Measurements from ENCODE around the gene SARNP. TPM values are rescaled to one million over a fixed set of nuclear protein-coding genes. Genes with fewer than 3 reads are reported as not detected.
A peak's percentile ranks its signal among the peaks of the same experiment; 100 is the strongest.

Gene SARNP
- total RNA-seq, 2 experiments from 2014 or later, result 100 to 101 TPM

GRCh38 chr12:55737581-55738122 is 79.9 kb downstream of the SARNP start:
- peak overlapping the region; percentile 75 for H3K4me3 Mint-ChIP-seq

GRCh38 chr12:55736780-55737580 is 80.5 kb downstream of the SARNP start:
- peak overlapping the region; percentile 60 for H3K27ac Mint-ChIP-seq
- CTCF ChIA-PET, result interaction anchor here (0.6 to 4.6 kb wide), 29 partner anchors 7 to 548 kb away, joined by 3 to 36 read pairs (median 7); partner anchors contain the start of genes BLOC1S1, CD63, DNAJC14 and ITGA7
- no peaks in the 10 kb centered on the region for H3K36me3 Mint-ChIP-seq (ENCODE audit: low read depth)
- no peaks in the 10 kb centered on the region for H3K27me3 Mint-ChIP-seq (ENCODE audit: low read depth)
- peaks cover 18% of the 10 kb centered on the region for H3K4me1 Mint-ChIP-seq (ENCODE audit: low read depth)
- no peaks in the 10 kb centered on the region for H3K9me3 Mint-ChIP-seq
- intact Hi-C loops (cut with micrococcal nuclease), result loop anchor here (1.0 to 10.0 kb wide), 5 partner anchors 13 to 548 kb away; partner anchors contain the start of gene SMARCC2
- H3K4me3 Mint-ChIP-seq, result peak overlapping the region; percentile 25
- DNase-seq, result peak; percentile 84

More at GRCh38 chr12:55737581-55738122, 79.9 kb downstream of the SARNP start:
- intact Hi-C loops (cut with micrococcal nuclease), result loop anchor here (1.0 to 10.0 kb wide), 16 partner anchors 8 to 548 kb away; partner anchors contain the start of genes BLOC1S1, CD63, NABP2 and PA2G4
- Mint-ChIP-seq H3K27me3 (ENCODE audit: low read depth) (no peaks in the 10 kb centered on the region), H3K4me1 (ENCODE audit: low read depth) (peaks cover 21% of the 10 kb centered on the region), H3K9me3 (no peaks in the 10 kb centered on the region), H3K36me3 (ENCODE audit: low read depth) (no peaks in the 10 kb centered on the region), H3K27ac (peak overlapping the region; percentile 82)
- CTCF ChIA-PET, result interaction anchor here (0.6 to 4.6 kb wide), 57 partner anchors 8 to 549 kb away, joined by 3 to 36 read pairs (median 5); partner anchors contain the start of genes BLOC1S1, CD63, DNAJC14 and ITGA7
- no peak for DNase-seq

GRCh38 chr12:55736076-55736475 is 81.4 kb downstream of the SARNP start:
- H3K4me1 Mint-ChIP-seq (ENCODE audit: low read depth), result peaks cover 18% of the 10 kb centered on the region
- no peak overlapping the region for H3K27ac Mint-ChIP-seq
- H3K9me3 Mint-ChIP-seq, result no peaks in the 10 kb centered on the region
- CTCF ChIA-PET, result interaction anchor here (0.9 to 3.4 kb wide), 3 partner anchors 11 to 239 kb away, joined by 3 to 11 read pairs (median 10); partner anchors contain the start of gene ITGA7
- intact Hi-C loops (cut with micrococcal nuclease), result loop anchor here (10.0 kb wide), 1 partner anchor 449 kb away; the partner anchor contains the start of gene SMARCC2
- no peak overlapping the region for H3K4me3 Mint-ChIP-seq
- H3K27me3 Mint-ChIP-seq (ENCODE audit: low read depth), result no peaks in the 10 kb centered on the region
- no peaks in the 10 kb centered on the region for H3K36me3 Mint-ChIP-seq (ENCODE audit: low read depth)
- DNase-seq, result no peak

- intact Hi-C loops (cut with micrococcal nuclease), result loop anchor here (10.0 kb wide), 1 partner anchor 450 kb away; the partner anchor contains the start of gene SMARCC2
Measured at GRCh38 chr12:55734595-55734994, 82.9 kb downstream of the SARNP start.

GRCh38 chr12:55733858-55734257 is 83.7 kb downstream of the SARNP start:
- CTCF ChIA-PET, result interaction anchor here (0.6 to 3.4 kb wide), 3 partner anchors 9 to 336 kb away, joined by 3 to 11 read pairs (median 3); no protein-coding TSS in a partner anchor
- Mint-ChIP-seq H3K27ac (no peak overlapping the region), H3K27me3 (ENCODE audit: low read depth) (no peaks in the 10 kb centered on the region), H3K36me3 (ENCODE audit: low read depth) (no peaks in the 10 kb centered on the region), H3K9me3 (no peaks in the 10 kb centered on the region), H3K4me1 (ENCODE audit: low read depth) (peaks cover 29% of the 10 kb centered on the region), H3K4me3 (no peak overlapping the region)
- intact Hi-C loops (cut with micrococcal nuclease), result loop anchor here (10.0 kb wide), 1 partner anchor 451 kb away; the partner anchor contains the start of gene SMARCC2
- no peak for DNase-seq

More at GRCh38 chr12:55734595-55734994, 82.9 kb downstream of the SARNP start:
- Mint-ChIP-seq H3K4me1 (ENCODE audit: low read depth) (peaks cover 27% of the 10 kb centered on the region), H3K36me3 (ENCODE audit: low read depth) (no peaks in the 10 kb centered on the region), H3K27ac (no peak overlapping the region), H3K27me3 (ENCODE audit: low read depth) (no peaks in the 10 kb centered on the region), H3K9me3 (no peaks in the 10 kb centered on the region), H3K4me3 (no peak overlapping the region)
- CTCF ChIA-PET, result interaction anchor here (0.5 to 3.4 kb wide), 6 partner anchors 10 to 335 kb away, joined by 3 to 11 read pairs (median 4); no protein-coding TSS in a partner anchor
- DNase-seq, result no peak

- H3K4me1 Mint-ChIP-seq (ENCODE audit: low read depth), result peaks cover 26% of the 10 kb centered on the region
- no peak for DNase-seq
- H3K27ac Mint-ChIP-seq, result no peak overlapping the region
- no peaks in the 10 kb centered on the region for H3K27me3 Mint-ChIP-seq (ENCODE audit: low read depth)
- H3K9me3 Mint-ChIP-seq, result no peaks in the 10 kb centered on the region
- no peaks in the 10 kb centered on the region for H3K36me3 Mint-ChIP-seq (ENCODE audit: low read depth)
- intact Hi-C loops (cut with micrococcal nuclease), result loop anchor here (10.0 kb wide), 1 partner anchor 452 kb away; the partner anchor contains the start of gene SMARCC2
- no peak overlapping the region for H3K4me3 Mint-ChIP-seq
- CTCF ChIA-PET, result interaction anchor here (0.7 to 3.4 kb wide), 2 partner anchors 8 to 9 kb away, joined by 3 to 11 read pairs; no protein-coding TSS in a partner anchor
Measured at GRCh38 chr12:55733021-55733555, 84.4 kb downstream of the SARNP start.

GRCh38 chr12:55732288-55732687 is 85.2 kb downstream of the SARNP start:
- Mint-ChIP-seq H3K36me3 (ENCODE audit: low read depth) (no peaks in the 10 kb centered on the region), H3K4me1 (ENCODE audit: low read depth) (peaks cover 23% of the 10 kb centered on the region), H3K27ac (no peak overlapping the region), H3K4me3 (no peak overlapping the region), H3K27me3 (ENCODE audit: low read depth) (no peaks in the 10 kb centered on the region), H3K9me3 (no peaks in the 10 kb centered on the region)
- intact Hi-C loops (cut with micrococcal nuclease), result loop anchor here (10.0 kb wide), 1 partner anchor 453 kb away; the partner anchor contains the start of gene SMARCC2
- DNase-seq, result no peak
- CTCF ChIA-PET, result interaction anchor here (0.8 kb wide), 1 partner anchor 9 kb away, joined by 3 read pairs; no protein-coding TSS in a partner anchor

- H3K4me1 Mint-ChIP-seq (ENCODE audit: low read depth), result peaks cover 29% of the 10 kb centered on the region
- no peaks in the 10 kb centered on the region for H3K36me3 Mint-ChIP-seq (ENCODE audit: low read depth)
- CTCF ChIA-PET, result interaction anchor here (0.5 to 3.1 kb wide), 10 partner anchors 8 to 265 kb away, joined by 3 to 32 read pairs (median 4); partner anchors contain the start of genes BLOC1S1 and RDH5
- H3K27me3 Mint-ChIP-seq (ENCODE audit: low read depth), result no peaks in the 10 kb centered on the region
- H3K9me3 Mint-ChIP-seq, result no peaks in the 10 kb centered on the region
- intact Hi-C loops (cut with micrococcal nuclease), result loop anchor here (1.0 to 10.0 kb wide), 5 partner anchors 8 to 455 kb away; partner anchors contain the start of genes BLOC1S1, PA2G4, PYM1 and SMARCC2
- peak overlapping the region; percentile 87 for H3K27ac Mint-ChIP-seq
- H3K4me3 Mint-ChIP-seq, result peak overlapping the region; percentile 90
- DNase-seq, result peak; percentile 41
Measured at GRCh38 chr12:55729819-55730818, 87.4 kb downstream of the SARNP start.

- no peaks in the 10 kb centered on the region for H3K27me3 Mint-ChIP-seq (ENCODE audit: low read depth)
- no peaks in the 10 kb centered on the region for H3K36me3 Mint-ChIP-seq (ENCODE audit: low read depth)
- CTCF ChIA-PET, result interaction anchor here (0.8 to 3.1 kb wide), 8 partner anchors 9 to 267 kb away, joined by 3 to 32 read pairs (median 4); partner anchors contain the start of genes BLOC1S1 and RDH5
- peaks cover 29% of the 10 kb centered on the region for H3K4me1 Mint-ChIP-seq (ENCODE audit: low read depth)
- peak within 1 kb of the TSS; percentile 87 for H3K27ac Mint-ChIP-seq
- H3K9me3 Mint-ChIP-seq, result no peaks in the 10 kb centered on the region
- intact Hi-C loops (cut with micrococcal nuclease), result loop anchor here (1.0 to 2.0 kb wide), 4 partner anchors 9 to 375 kb away; partner anchors contain the start of genes BLOC1S1, PA2G4 and PYM1
- peak within 1 kb of the TSS; percentile 90 for H3K4me3 Mint-ChIP-seq
- peak; percentile 81 for DNase-seq
Measured at GRCh38 chr12:55728939-55729818, 88.3 kb downstream of the SARNP start, which contains the start of gene CD63. CD63 (minus strand) TSS chr12:55729009; CDS start chr12:55728341, 668 bp downstream.

Measured in activated naive CD4-positive, alpha-beta T cell treated with anti-CD3 and anti-CD28 coated beads for 36 hours (primary cell).